ENCODE data around the gene CMTM2.

The CMTM2 gene

DNA sequence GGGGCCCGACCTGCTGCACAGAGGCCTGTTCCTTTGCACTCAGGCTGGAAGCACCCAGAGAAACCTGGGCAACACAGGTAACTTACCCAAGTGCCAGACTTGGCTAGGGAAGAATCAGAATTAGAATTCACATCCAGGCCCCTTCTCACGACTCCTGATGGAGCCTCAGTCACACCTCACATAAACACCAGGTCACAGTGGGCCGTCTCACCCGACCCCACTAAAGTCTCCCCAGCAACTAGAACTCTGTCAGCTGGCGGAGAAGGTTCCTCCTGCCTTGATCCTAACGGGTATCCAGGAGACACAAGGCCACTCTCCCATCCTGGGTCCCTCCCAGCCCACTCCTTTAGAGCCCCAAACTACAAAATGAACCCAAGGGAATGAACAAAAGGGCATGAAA, 35.7 kb upstream of the CMTM2 start:
- no peaks in the 10 kb centered on the region for H3K9me3 ChIP-seq (ENCODE audit: control insufficient read depth, low read length)
- H3K4me3 ChIP-seq (ENCODE audit: insufficient read depth, low read depth, low read length) = no peak overlapping the region
- H3K27ac ChIP-seq (ENCODE audit: insufficient read depth, low read depth, low read length, poor library complexity, severe bottlenecking) = no peak overlapping the region
- no peaks in the 10 kb centered on the region for H3K4me1 ChIP-seq (ENCODE audit: control insufficient read depth, insufficient read depth, low read length)
- 91 to 94% methylated on average over 6 of the region's 6 CpGs for WGBS, 2 experiments
- no peaks in the 10 kb centered on the region for H3K36me3 ChIP-seq (ENCODE audit: control insufficient read depth, insufficient read depth, low read length)
- H3K27me3 ChIP-seq (ENCODE audit: control insufficient read depth, insufficient read depth, low read length, poor library complexity, severe bottlenecking) = no peaks in the 10 kb centered on the region

DNA sequence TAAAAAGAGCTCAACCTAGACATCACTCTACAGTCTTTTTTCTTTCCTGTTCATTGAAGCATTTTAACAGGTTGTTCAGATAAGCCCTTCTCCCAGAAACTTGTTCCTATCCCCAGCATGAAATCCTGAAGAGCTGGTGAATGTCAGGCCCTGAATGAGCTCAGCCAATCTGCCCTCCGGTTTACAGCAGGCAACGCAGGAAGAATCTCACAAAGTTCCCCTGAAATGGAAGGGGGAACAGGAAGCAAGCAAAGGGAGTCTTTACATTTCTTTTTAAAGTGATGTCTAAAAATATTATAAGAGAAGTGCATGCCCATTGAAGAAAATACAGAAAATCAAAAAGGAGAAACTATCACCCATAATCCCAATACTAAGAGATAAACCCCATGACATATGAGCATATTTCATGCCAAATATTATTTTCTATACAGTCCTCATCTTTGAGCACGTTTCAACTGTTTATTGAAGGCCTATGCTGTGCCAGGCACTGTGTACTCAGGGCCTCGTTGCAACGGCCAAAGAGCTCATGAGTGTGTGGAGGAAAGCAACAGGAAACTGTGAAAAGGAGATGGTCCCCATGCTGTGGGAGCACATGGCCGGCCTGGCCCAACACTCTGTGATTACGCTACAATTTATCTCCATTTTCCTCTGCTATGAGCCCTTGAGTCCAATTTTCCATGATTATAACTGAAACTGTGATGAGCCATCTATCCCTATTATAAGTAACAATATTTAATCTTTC, 35.1 kb upstream of the CMTM2 start:
- Histone ChIP-seq H3K27ac (ENCODE audit: insufficient read depth, low read depth, low read length, poor library complexity, severe bottlenecking) (no peak overlapping the region), H3K9me3 (ENCODE audit: control insufficient read depth, low read length) (no peaks in the 10 kb centered on the region), H3K27me3 (ENCODE audit: control insufficient read depth, insufficient read depth, low read length, poor library complexity, severe bottlenecking) (no peaks in the 10 kb centered on the region), H3K4me1 (ENCODE audit: control insufficient read depth, insufficient read depth, low read length) (no peaks in the 10 kb centered on the region), H3K36me3 (ENCODE audit: control insufficient read depth, insufficient read depth, low read length) (no peaks in the 10 kb centered on the region), H3K4me3 (ENCODE audit: insufficient read depth, low read depth, low read length) (no peak overlapping the region)
- 93 to 95% methylated on average over 7 of the region's 7 CpGs for WGBS, 2 experiments

DNA sequence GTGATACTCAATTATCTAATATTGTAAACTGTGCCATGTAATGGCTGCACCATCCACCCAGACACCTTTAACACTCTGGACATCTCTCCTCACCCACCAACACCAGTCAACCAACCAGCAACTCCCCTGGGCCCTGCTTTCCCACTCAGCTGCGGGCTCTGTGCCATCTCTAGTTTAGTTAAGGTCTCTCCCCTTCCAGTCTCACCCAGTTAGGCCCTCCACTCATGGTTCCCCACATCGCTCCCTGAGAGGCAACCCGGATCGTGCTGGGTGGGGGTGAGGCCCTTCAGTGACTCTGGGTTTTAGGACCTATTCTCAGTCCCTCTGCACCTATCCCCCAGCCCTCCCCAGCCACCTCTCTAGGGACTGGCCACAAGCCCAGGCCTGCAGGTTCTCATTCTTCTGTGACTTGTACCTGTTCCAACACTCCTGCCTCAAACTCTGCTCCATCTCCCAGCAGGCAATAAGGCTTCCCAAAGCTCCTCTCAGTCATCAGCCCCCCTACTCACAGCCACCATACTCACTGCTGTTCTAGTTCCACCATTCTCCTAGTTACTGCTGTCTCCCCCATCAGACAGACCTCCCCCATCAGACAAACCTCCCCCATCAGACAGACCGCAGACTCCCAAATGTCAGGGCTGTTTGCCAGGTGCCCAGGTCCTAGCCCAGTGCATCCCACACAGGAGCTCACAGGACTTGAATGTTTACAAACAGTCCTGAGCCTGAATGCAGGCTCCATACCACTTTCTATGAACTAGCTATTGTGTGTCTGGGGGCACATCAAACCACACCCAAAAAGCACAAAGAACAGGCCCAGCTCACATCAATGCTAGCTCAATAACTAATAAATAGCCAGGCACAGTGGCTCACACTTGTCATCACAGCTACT, 31.9 kb upstream of the CMTM2 start:
- H3K4me1 ChIP-seq (ENCODE audit: control insufficient read depth, insufficient read depth, low read length) = no peaks in the 10 kb centered on the region
- H3K9me3 ChIP-seq (ENCODE audit: control insufficient read depth, low read length) = no peaks in the 10 kb centered on the region
- WGBS, 2 experiments = 93 to 95% methylated on average over 5 of the region's 5 CpGs
- H3K4me3 ChIP-seq (ENCODE audit: insufficient read depth, low read depth, low read length) = no peak overlapping the region
- no peak overlapping the region for H3K27ac ChIP-seq (ENCODE audit: insufficient read depth, low read depth, low read length, poor library complexity, severe bottlenecking)
- H3K27me3 ChIP-seq (ENCODE audit: control insufficient read depth, insufficient read depth, low read length, poor library complexity, severe bottlenecking) = peaks cover 4% of the 10 kb centered on the region
- H3K36me3 ChIP-seq (ENCODE audit: control insufficient read depth, insufficient read depth, low read length) = no peaks in the 10 kb centered on the region

DNA sequence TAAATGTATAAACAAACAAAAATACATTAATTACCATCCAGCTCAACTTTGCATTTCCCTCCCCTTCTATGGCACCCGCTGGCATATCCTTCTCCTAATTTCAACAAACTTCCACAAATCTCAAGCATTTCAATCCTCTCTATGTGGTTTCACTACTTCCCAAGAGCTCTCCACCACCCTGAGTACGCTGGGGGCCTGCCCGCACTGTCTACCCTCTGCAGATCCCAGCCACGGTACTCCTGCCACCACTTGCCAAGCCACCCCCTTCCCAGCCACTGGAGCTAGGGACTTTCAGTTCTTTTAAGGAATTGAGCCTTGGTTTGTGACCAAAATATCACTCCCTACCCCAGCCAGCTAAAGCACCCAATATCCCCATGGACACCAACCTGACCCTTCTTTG, 31.2 kb upstream of the CMTM2 start:
- Histone ChIP-seq H3K27ac (ENCODE audit: insufficient read depth, low read depth, low read length, poor library complexity, severe bottlenecking) (no peak overlapping the region), H3K27me3 (ENCODE audit: control insufficient read depth, insufficient read depth, low read length, poor library complexity, severe bottlenecking) (peaks cover 10% of the 10 kb centered on the region), H3K36me3 (ENCODE audit: control insufficient read depth, insufficient read depth, low read length) (no peaks in the 10 kb centered on the region), H3K4me1 (ENCODE audit: control insufficient read depth, insufficient read depth, low read length) (no peaks in the 10 kb centered on the region), H3K4me3 (ENCODE audit: insufficient read depth, low read depth, low read length) (no peak overlapping the region), H3K9me3 (ENCODE audit: control insufficient read depth, low read length) (no peaks in the 10 kb centered on the region)
- WGBS, 2 experiments = 93 to 96% methylated on average over 4 of the region's 4 CpGs

DNA sequence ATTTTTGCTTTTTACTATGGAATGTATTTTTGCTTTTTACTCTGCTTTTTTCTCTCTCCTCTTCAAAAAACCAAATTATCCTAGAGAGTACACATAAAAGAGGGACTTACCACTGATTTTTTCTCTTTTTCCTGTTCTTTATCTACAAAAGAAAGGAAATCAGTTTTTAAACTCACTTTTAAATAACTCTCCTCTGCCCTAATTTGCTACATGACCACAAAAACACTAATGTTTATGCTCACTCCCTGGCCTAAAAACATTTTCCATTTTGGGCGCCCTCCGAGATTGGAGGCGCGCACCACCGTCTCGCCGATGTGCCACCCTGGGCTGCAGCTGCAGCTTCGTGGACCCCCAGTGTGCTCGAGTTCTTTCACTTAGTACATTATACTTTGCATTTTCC, 30.4 kb upstream of the CMTM2 start:
- Histone ChIP-seq H3K27me3 (ENCODE audit: control insufficient read depth, insufficient read depth, low read length, poor library complexity, severe bottlenecking) (peaks cover 13% of the 10 kb centered on the region), H3K27ac (ENCODE audit: insufficient read depth, low read depth, low read length, poor library complexity, severe bottlenecking) (no peak overlapping the region), H3K4me3 (ENCODE audit: insufficient read depth, low read depth, low read length) (peak overlapping the region; percentile 55), H3K4me1 (ENCODE audit: control insufficient read depth, insufficient read depth, low read length) (no peaks in the 10 kb centered on the region), H3K9me3 (ENCODE audit: control insufficient read depth, low read length) (no peaks in the 10 kb centered on the region), H3K36me3 (ENCODE audit: control insufficient read depth, insufficient read depth, low read length) (no peaks in the 10 kb centered on the region)
- 94 to 97% methylated on average over 9 of the region's 9 CpGs for WGBS, 2 experiments

DNA sequence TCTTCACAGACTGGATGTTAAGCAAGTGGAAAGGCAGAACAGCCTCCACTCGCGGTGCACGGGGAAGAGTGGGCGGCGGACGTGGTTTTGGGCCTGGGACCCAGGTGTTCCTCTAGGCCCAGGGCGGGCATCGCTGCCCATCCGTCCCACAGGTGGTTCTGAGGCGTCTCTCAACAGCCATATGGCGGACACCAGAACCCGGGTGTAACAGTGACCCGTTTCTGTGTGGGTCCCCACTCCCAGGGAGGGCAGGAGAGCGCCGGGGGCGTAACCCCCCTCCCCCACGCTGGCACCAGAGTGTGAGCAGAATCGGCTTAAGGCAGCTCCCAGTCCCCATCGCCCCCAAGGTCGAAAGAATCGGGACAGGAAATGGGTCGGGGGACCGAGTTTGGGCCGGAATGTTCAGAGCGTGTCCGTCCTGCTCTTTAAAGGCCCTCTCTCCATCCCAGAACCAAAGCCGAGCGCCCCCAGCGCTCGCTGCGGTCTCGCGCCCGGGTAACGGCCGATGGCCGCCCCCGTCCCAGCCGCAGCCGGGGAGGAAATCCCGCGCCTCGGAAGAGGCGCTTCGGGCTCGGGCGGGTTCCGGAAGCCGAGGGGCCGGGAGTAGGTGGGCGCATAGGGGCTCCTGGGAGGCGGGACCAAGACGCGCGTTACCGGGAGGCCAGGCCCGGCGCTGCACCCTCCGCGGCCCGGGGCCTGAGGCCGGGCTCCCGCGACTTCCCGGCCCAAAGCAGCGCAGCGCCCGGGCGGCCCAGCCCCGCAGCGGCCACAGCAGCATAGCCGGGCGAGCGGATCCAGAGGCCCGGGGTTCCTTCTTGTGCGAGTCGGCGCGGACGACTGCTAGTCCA, 29.8 kb upstream of the CMTM2 start, which contains the start of gene TK2:
Gene TK2 (minus strand): TSS at position 839 of the 848 bp plus-strand sequence. CDS start 61 bp downstream, at position 778.
- peaks cover 13% of the 10 kb centered on the region for H3K27me3 ChIP-seq (ENCODE audit: control insufficient read depth, insufficient read depth, low read length, poor library complexity, severe bottlenecking)
- no peak within 1 kb of the TSS for H3K27ac ChIP-seq (ENCODE audit: insufficient read depth, low read depth, low read length, poor library complexity, severe bottlenecking)
- no peaks in the 10 kb centered on the region for H3K36me3 ChIP-seq (ENCODE audit: control insufficient read depth, insufficient read depth, low read length)
- 14% methylated on average over 80 of the region's 80 CpGs for WGBS, 2 experiments
- H3K4me1 ChIP-seq (ENCODE audit: control insufficient read depth, insufficient read depth, low read length) = no peaks in the 10 kb centered on the region
- H3K4me3 ChIP-seq (ENCODE audit: insufficient read depth, low read depth, low read length) = peak within 1 kb of the TSS; percentile 55
- H3K9me3 ChIP-seq (ENCODE audit: control insufficient read depth, low read length) = no peaks in the 10 kb centered on the region

DNA sequence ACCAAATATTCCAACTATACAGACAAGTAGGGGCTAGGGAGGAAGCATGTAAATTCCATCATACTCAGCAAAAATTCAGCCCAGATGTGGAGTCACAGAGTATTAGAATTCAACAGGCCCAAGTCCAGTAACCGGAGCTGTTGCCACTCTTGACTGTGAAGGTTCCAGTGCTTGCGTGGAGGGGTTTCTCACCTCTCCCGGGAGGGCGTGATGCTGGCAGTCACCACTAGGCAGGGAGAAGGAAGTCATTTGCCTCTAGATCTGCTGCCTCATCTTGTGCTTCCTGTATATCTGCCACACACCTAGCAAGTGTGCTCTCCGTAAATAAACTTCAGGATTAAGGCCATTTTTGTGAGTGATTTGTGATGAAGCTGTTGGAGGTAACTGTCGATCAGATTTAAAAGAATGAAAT, 27.9 kb upstream of the CMTM2 start:
- no peaks in the 10 kb centered on the region for H3K36me3 ChIP-seq (ENCODE audit: control insufficient read depth, insufficient read depth, low read length)
- 87 to 91% methylated on average over 6 of the region's 6 CpGs for WGBS, 2 experiments

DNA sequence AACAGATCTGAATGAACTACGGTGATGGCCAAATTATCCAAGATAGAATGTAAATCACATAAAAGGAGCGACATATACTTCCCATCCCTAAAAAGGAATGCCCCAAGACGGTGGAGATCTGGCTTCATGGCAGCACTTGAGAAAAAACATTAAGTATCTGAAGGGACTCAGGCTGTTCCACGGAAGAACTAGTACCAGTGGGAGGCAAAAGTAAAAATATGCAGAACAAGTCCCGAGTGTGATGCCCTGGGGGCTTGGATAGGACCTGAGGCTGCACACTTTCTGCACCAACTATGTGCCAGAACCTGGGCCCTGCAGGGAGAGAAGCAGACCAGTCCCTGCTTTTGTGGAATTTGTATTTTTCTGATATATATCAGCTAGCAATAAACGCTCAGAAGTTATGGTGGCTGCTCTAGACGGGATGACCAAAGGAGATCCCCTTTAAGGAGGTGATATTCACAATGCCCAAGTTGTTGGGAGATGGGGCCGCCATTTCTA, 27.4 kb upstream of the CMTM2 start:
- Histone ChIP-seq H3K4me1 (ENCODE audit: control insufficient read depth, insufficient read depth, low read length) (no peaks in the 10 kb centered on the region), H3K9me3 (ENCODE audit: control insufficient read depth, low read length) (no peaks in the 10 kb centered on the region), H3K27ac (ENCODE audit: insufficient read depth, low read depth, low read length, poor library complexity, severe bottlenecking) (no peak overlapping the region), H3K4me3 (ENCODE audit: insufficient read depth, low read depth, low read length) (peak overlapping the region; percentile 45), H3K36me3 (ENCODE audit: control insufficient read depth, insufficient read depth, low read length) (no peaks in the 10 kb centered on the region), H3K27me3 (ENCODE audit: control insufficient read depth, insufficient read depth, low read length, poor library complexity, severe bottlenecking) (peaks cover 13% of the 10 kb centered on the region)
- 75 to 77% methylated on average over 8 of the region's 8 CpGs for WGBS, 2 experiments

More for the DNA sequence above, 27.9 kb upstream of the CMTM2 start:
- Histone ChIP-seq H3K27me3 (ENCODE audit: control insufficient read depth, insufficient read depth, low read length, poor library complexity, severe bottlenecking) (peaks cover 13% of the 10 kb centered on the region), H3K4me1 (ENCODE audit: control insufficient read depth, insufficient read depth, low read length) (no peaks in the 10 kb centered on the region), H3K9me3 (ENCODE audit: control insufficient read depth, low read length) (no peaks in the 10 kb centered on the region), H3K27ac (ENCODE audit: insufficient read depth, low read depth, low read length, poor library complexity, severe bottlenecking) (no peak overlapping the region), H3K4me3 (ENCODE audit: insufficient read depth, low read depth, low read length) (no peak overlapping the region)

DNA sequence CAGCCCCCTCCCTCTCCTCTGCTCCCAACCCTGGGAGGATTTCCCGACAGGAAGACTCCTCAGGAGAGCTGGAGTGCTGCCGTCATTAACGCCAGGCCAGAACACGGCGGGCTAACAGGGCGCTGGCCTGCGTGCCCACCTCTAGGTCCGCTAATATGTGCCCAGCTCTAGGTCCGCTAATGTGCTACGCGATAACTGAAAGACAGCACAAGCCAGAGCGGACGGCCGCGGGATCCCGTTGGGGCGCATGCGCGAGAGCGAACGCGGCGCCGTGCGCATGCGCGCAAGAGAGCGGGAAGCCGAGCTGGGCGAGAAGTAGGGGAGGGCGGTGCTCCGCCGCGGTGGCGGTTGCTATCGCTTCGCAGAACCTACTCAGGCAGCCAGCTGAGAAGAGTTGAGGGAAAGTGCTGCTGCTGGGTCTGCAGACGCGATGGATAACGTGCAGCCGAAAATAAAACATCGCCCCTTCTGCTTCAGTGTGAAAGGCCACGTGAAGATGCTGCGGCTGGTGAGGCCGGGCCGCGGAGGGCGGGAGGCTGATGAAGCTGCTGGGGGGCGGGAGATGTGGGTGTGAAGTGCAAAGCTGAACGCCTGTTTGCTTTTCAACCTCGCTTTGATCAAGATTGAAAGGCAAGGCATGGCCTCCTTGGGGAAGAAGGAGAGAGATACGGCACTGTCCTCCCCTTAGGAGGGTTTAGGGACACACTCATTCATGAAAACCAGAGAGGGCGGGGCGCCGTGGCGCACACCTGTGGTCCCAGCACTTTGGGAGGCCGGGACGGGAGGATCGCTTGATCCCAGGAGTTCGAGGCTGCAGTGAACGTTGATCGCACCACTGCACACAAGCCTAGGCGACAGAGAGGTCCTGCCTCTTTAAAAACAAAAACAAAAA, 26.7 kb upstream of the CMTM2 start, which contains the start of gene CKLF:
Gene CKLF (plus strand): TSS at position 291 of the 892 bp plus-strand sequence. CDS start 140 bp downstream, at position 431.
- Histone ChIP-seq H3K4me3 (ENCODE audit: insufficient read depth, low read depth, low read length) (peak within 1 kb of the TSS; percentile 45), H3K27ac (ENCODE audit: insufficient read depth, low read depth, low read length, poor library complexity, severe bottlenecking) (no peak within 1 kb of the TSS), H3K4me1 (ENCODE audit: control insufficient read depth, insufficient read depth, low read length) (no peaks in the 10 kb centered on the region), H3K9me3 (ENCODE audit: control insufficient read depth, low read length) (no peaks in the 10 kb centered on the region), H3K27me3 (ENCODE audit: control insufficient read depth, insufficient read depth, low read length, poor library complexity, severe bottlenecking) (peaks cover 13% of the 10 kb centered on the region), H3K36me3 (ENCODE audit: control insufficient read depth, insufficient read depth, low read length) (no peaks in the 10 kb centered on the region)
- 27 to 28% methylated on average over 63 of the region's 63 CpGs for WGBS, 2 experiments
